Measurements from ENCODE around the gene SMTN.
"Not testable (repeated sequence)": the region's sequence is repeated elsewhere in the genome, so short reads cannot be mapped to it uniquely, and the experiment has no call there.

SMTN gene

GRCh38 chr22:31091106-31091975 lies 10.2 kb downstream of the SMTN start:
- no peak for DNase-seq

- no peak for DNase-seq
Observed at GRCh38 chr22:31092161-31092560, 11.0 kb downstream of the SMTN start.

GRCh38 chr22:31093086-31093850 lies 12.2 kb downstream of the SMTN start:
- DNase-seq, result no peak

- no peak for DNase-seq
Observed at GRCh38 chr22:31094021-31094551, 13.0 kb downstream of the SMTN start.

- no peak for DNase-seq
Observed at GRCh38 chr22:31094741-31095140, 13.6 kb downstream of the SMTN start.

- no peak for DNase-seq
Observed at GRCh38 chr22:31095637-31096249, 14.6 kb downstream of the SMTN start.

- DNase-seq, result no peak
Observed at GRCh38 chr22:31096657-31097279, 15.7 kb downstream of the SMTN start.

GRCh38 chr22:31097539-31097938 lies 16.4 kb downstream of the SMTN start:
- DNase-seq, result not testable (repeated sequence)

- no peak for DNase-seq
Observed at GRCh38 chr22:31097941-31098631, 17.0 kb downstream of the SMTN start.

- no peak for DNase-seq
Observed at GRCh38 chr22:31098632-31099110, 17.6 kb downstream of the SMTN start.

- no peak for DNase-seq
Observed at GRCh38 chr22:31099386-31099785, 18.3 kb downstream of the SMTN start.

GRCh38 chr22:31099841-31100761 lies 19.0 kb downstream of the SMTN start:
- no peak for DNase-seq

GRCh38 chr22:31100762-31101525 lies 19.8 kb downstream of the SMTN start:
- DNase-seq, result no peak

- no peak for DNase-seq
Observed at GRCh38 chr22:31102441-31103081, 21.4 kb downstream of the SMTN start.

- DNase-seq, result no peak
Observed at GRCh38 chr22:31103111-31103510, 22.0 kb downstream of the SMTN start.

GRCh38 chr22:31103899-31104694 lies 23.0 kb downstream of the SMTN start:
- no peak for DNase-seq

- DNase-seq, result no peak
Observed at GRCh38 chr22:31104869-31105268, 23.8 kb downstream of the SMTN start.

GRCh38 chr22:31105282-31105929 lies 24.3 kb downstream of the SMTN start:
- DNase-seq, result no peak

All from cortex of kidney (tissue), 1 donor.